ENCODE data around the gene KLHL21.

The KLHL21 gene

DNA sequence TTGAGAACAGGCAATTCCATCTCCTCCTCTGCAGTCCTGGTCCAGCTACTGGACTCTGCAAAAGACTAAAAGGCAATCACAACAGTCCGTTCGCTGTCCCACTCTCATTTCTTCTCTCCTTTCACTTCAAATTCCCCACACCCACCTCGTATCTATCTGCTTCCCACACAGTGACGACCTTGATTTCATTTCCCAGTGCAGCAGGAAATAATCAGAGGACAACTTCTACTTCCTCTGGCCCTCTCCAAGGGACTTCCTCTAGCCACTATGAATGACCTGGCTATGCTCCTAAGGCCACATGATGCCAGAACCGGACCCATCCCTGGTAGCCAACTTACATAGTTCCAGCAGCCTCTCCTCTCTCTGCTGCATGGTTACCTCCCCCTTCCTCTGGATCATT lies 56.3 kb downstream of the KLHL21 start:
- no peak for DNase-seq

DNA sequence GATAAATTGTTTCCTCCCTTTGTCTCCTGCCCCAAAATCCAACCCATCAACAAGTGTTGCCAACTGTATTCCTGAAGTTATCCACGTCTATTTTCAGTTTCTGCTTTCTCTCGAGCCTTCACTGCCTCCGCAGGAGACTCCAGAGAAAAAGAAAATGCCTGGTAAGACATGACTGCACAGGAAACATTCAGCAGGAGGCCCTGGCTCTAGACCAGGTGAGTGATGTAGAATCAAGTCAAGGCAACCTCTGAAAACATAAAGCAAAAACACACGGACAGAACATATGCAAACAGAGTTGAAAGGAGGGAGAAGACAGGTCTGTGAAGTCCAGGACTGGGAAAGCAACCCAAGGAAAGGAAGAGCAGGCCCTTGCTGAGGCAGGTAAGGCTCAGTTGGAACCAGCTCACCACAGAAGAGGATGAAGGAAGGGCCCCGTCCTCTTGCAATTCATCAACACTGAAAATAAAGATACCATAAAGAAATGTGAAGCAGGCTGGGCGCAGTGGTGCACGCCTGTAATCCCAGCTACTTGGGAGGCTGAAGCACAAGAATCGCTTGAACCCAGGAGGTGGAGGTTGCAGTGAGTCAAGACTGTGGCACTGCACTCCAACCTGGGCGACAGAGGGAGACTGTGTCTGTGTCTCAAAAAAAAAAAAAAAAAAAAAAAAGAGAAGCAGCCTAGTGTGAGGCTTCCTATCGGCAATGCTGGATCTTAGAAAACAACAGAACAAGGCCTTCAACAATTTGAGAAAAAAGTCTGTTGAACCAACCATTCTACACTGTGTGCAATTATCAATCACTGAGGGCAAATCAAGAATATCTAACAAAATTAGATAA lies 57.2 kb downstream of the KLHL21 start:
- DNase-seq = no peak

DNA sequence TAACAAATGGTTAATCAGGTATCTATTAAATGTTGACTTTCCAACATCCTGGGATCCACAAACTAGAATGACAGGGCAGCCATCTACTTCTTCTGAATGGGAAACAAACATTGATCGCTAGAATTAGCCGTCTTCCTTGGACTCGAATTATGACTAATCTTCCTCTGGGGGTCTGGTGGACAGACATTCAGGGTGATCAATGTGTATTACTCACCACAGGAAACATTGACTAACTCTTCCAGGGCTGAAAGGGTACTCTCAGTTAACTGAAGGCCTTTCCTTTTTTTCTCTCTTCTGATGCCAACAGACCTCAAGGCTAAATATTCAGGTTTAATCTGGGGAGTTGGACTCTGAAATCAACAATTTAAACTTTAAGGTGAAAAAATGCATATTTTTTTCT lies 57.8 kb downstream of the KLHL21 start:
- DNase-seq = no peak

All from NCI-H1092 (cell line).